Kidney (tissue), 14 donors: ENCODE results near the gene PIERCE2. TPM values are rescaled to one million over a fixed set of nuclear protein-coding genes. Genes with fewer than 3 reads are reported as not detected.
A peak's percentile ranks its signal among the peaks of the same experiment; 100 is the strongest.

Experiments used
- DNase-seq, 5 donors: peaks; one replicate each; pipeline ENCODE4 v3.0.0-alpha.2; 2013 to 2020
- FAIRE-seq: peaks from 2 replicates; lab custom pipeline; 2012; peaks lifted over from hg19 to GRCh38; lab: Jason Lieb, UNC
- H3K27ac ChIP-seq, 2 donors: one replicate each; pipeline ENCODE4 v1.7.0; 2013; ENCODE audit warnings: low read depth in 2 of 2, low read length in 2 of 2, inconsistent platforms in 1 of 2
- H3K27me3 ChIP-seq: one replicate; pipeline ENCODE4 v1.7.1; 2013; ENCODE audit warnings: low read length, inconsistent platforms; ENCODE audit not compliant: control insufficient read depth, insufficient read depth
- H3K36me3 ChIP-seq, 3 donors: one replicate each; pipeline versions ENCODE4 v1.7.0 to v1.7.1; 2013; ENCODE audit warnings: low read length in 3 of 3, control low read depth in 1 of 3, inconsistent platforms in 1 of 3; ENCODE audit not compliant: insufficient read depth in 3 of 3, control insufficient read depth in 2 of 3
- H3K4me1 ChIP-seq, 3 donors: one replicate each; pipeline versions ENCODE4 v1.7.0 to v1.7.1; 2013; ENCODE audit warnings: low read length in 3 of 3, inconsistent platforms in 1 of 3, low read depth in 1 of 3; ENCODE audit not compliant: control insufficient read depth in 2 of 3, insufficient read depth in 2 of 3
- H3K4me3 ChIP-seq, 3 donors: one replicate each; pipeline versions ENCODE4 v1.7.0 to v1.8.1; 2013; ENCODE audit warnings: low read length in 3 of 3, control low read depth in 1 of 3, inconsistent platforms in 1 of 3
- H3K9ac ChIP-seq, 3 donors: one replicate each; pipeline versions ENCODE4 v1.7.0 to v1.7.1; 2013; ENCODE audit warnings: low read length in 3 of 3, control low read depth in 1 of 3, inconsistent platforms in 1 of 3
- H3K9me3 ChIP-seq, 3 donors: one replicate each; pipeline versions ENCODE4 v1.7.0 to v1.7.1; 2013; ENCODE audit warnings: low read length in 3 of 3, control low read depth in 1 of 3, inconsistent platforms in 1 of 3; ENCODE audit not compliant: control insufficient read depth in 2 of 3, insufficient read depth in 1 of 3
- CTCF ChIP-seq: IDR thresholded peaks from 3 replicates; pipeline ENCODE4 v1.5.1; 2012; ENCODE audit warnings: mild to moderate bottlenecking, moderate library complexity, borderline replicate concordance; ENCODE audit not compliant: insufficient read depth; ENCODE audit errors: extremely low read depth
- intact Hi-C: fragments of 100-400 bp; cut with DNase I; formaldehyde crosslinking; loops from one replicate; pipeline ENCODE4 v1.11.1; 2022
- polyA plus RNA-seq: library from polyadenylated mRNA; stranded (reverse); fragments of 350-450 nt; fragmentation: Illumina TruSeq; extraction: RNeasy Lipid Tissue Mini Kit (QIAGEN cat#74804); gene quantifications from one replicate; pipeline ENCODE4 v1.2.3, GENCODE V29; 2014; ENCODE audit warnings: low read depth, low replicate concordance; ENCODE audit not compliant: insufficient read depth
- total RNA-seq: library from RNA; stranded (reverse); fragmentation: NEBNext Ultra II Directional; extraction: Animal tissue kit (Norgen Biotek cat#: 25700); gene quantifications from one replicate; pipeline ENCODE4 v1.2.1, GENCODE V29; 2021
- donor health status: control.
- donor health status: control.
- donor health status: control.
- donor health status: control.
- donor health status: control.
- donor health status: DM: yes; HTN: yes; CAD: no.
- donor health status: Normal renal cell carcinoma (clear cell type).

The PIERCE2 gene
- total and polyA plus RNA-seq, 2 donors from 2014 or later = 2.7 to 9.6 TPM

GRCh38 chr15:55362641-55363040, 45.7 kb upstream of the PIERCE2 start:
- Histone ChIP-seq H3K4me1 (no peaks in the 10 kb centered on the region), H3K27ac (no peak overlapping the region), H3K9ac (no peak overlapping the region), H3K27me3 (no peaks in the 10 kb centered on the region), H3K9me3 (no peaks in the 10 kb centered on the region), H3K4me3 (no peak overlapping the region), H3K36me3 (peaks cover 0 to 8% (median 2%) of the 10 kb centered on the region in 3 donors)
- DNase-seq = no peak
- intact Hi-C loops = no loop called here
- FAIRE-seq = no peak
- no peak for TF ChIP-seq CTCF

GRCh38 chr15:55366981-55367380, 41.3 kb upstream of the PIERCE2 start:
- no peak for FAIRE-seq
- intact Hi-C loops = no loop called here
- Histone ChIP-seq H3K9me3 (no peaks in the 10 kb centered on the region), H3K4me3 (no peak overlapping the region), H3K27me3 (no peaks in the 10 kb centered on the region), H3K4me1 (no peaks in the 10 kb centered on the region), H3K27ac (no peak overlapping the region), H3K9ac (no peak overlapping the region), H3K36me3 (peaks cover 4 to 23% (median 7%) of the 10 kb centered on the region in 3 donors)
- DNase-seq = no peak
- TF ChIP-seq CTCF = no peak

GRCh38 chr15:55372701-55373440, 35.4 kb upstream of the PIERCE2 start:
- no peaks in the 10 kb centered on the region for H3K27me3 ChIP-seq
- H3K27ac ChIP-seq = peak overlapping the region in 1 of 2 donors; percentile 62
- no peak for DNase-seq
- intact Hi-C loops = no loop called here
- H3K36me3 ChIP-seq = peaks cover 4 to 34% (median 11%) of the 10 kb centered on the region in 3 donors
- H3K9me3 ChIP-seq = no peaks in the 10 kb centered on the region
- H3K4me1 ChIP-seq = no peaks in the 10 kb centered on the region
- no peak for FAIRE-seq
- H3K9ac ChIP-seq = no peak overlapping the region
- no peak overlapping the region for H3K4me3 ChIP-seq
- no peak for TF ChIP-seq CTCF
